GM18502 (cell line): ENCODE data around the gene MYO5B.
A peak's percentile ranks its signal among the peaks of the same experiment; 100 is the strongest.

Experiments
- ATAC-seq: cut with Tn5 transposase; IDR thresholded peaks from one replicate; pipeline ENCODE4 v1.9.1; 2021; ENCODE audit warnings: mild to moderate bottlenecking; ENCODE audit not compliant: unreplicated experiment, poor library complexity

MYO5B gene

GRCh38 chr18:49934457-49934856 lies 260.5 kb downstream of the MYO5B start:
- peak; percentile 77 for ATAC-seq

- no peak for ATAC-seq
Observed at GRCh38 chr18:49933530-49934128, 261.3 kb downstream of the MYO5B start.

- ATAC-seq = no peak
Observed at GRCh38 chr18:49931760-49932159, 263.2 kb downstream of the MYO5B start.

- ATAC-seq = no peak
Observed at GRCh38 chr18:49931179-49931578, 263.8 kb downstream of the MYO5B start.

GRCh38 chr18:49926106-49926745 lies 268.7 kb downstream of the MYO5B start:
- no peak for ATAC-seq

GRCh38 chr18:49924293-49924983 lies 270.5 kb downstream of the MYO5B start:
- ATAC-seq = no peak

- ATAC-seq = no peak
Observed at GRCh38 chr18:49922228-49922627, 272.7 kb downstream of the MYO5B start.

GRCh38 chr18:49921318-49921985 lies 273.5 kb downstream of the MYO5B start:
- no peak for ATAC-seq

- no peak for ATAC-seq
Observed at GRCh38 chr18:49920731-49921130, 274.2 kb downstream of the MYO5B start.

GRCh38 chr18:49917742-49918141 lies 277.2 kb downstream of the MYO5B start:
- no peak for ATAC-seq

GRCh38 chr18:49915352-49915751 lies 279.6 kb downstream of the MYO5B start:
- no peak for ATAC-seq

- ATAC-seq = no peak
Observed at GRCh38 chr18:49913221-49913620, 281.7 kb downstream of the MYO5B start.

- ATAC-seq = no peak
Observed at GRCh38 chr18:49911427-49911826, 283.5 kb downstream of the MYO5B start.

GRCh38 chr18:49910986-49911385 lies 284.0 kb downstream of the MYO5B start:
- ATAC-seq = no peak

- no peak for ATAC-seq
Observed at GRCh38 chr18:49910019-49910418, 284.9 kb downstream of the MYO5B start.

GRCh38 chr18:49907346-49907929 lies 287.5 kb downstream of the MYO5B start:
- no peak for ATAC-seq

- ATAC-seq = no peak
Observed at GRCh38 chr18:49905771-49906170, 289.2 kb downstream of the MYO5B start.

GRCh38 chr18:49904871-49905555 lies 289.9 kb downstream of the MYO5B start:
- ATAC-seq = no peak

- no peak for ATAC-seq
Observed at GRCh38 chr18:49901862-49902340, 293.0 kb downstream of the MYO5B start.
